Epithelial cell of esophagus (primary cell): ENCODE results near the gene MGAT5B.
"Not testable (repeated sequence)": the region's sequence is repeated elsewhere in the genome, so short reads cannot be mapped to it uniquely, and the experiment has no call there.

ENCODE experiments used
- DNase-seq: peaks from one replicate; pipeline ENCODE4 v3.0.0; 2010; ENCODE audit warnings: low read depth
- H3K4me3 ChIP-seq: 2 replicates; pipeline ENCODE4 v1.5.1; 2011; ENCODE audit warnings: mild to moderate bottlenecking, low read length, control low read depth
- TF ChIP-seq, protein P1 (sequence below): IDR thresholded peaks from 2 replicates; pipeline ENCODE4 v1.5.1; 2011; ENCODE audit warnings: low read depth, mild to moderate bottlenecking, low read length, control low read depth, inconsistent platforms; ENCODE audit not compliant: insufficient read depth; ENCODE audit errors: missing control alignments

Gene MGAT5B

DNA sequence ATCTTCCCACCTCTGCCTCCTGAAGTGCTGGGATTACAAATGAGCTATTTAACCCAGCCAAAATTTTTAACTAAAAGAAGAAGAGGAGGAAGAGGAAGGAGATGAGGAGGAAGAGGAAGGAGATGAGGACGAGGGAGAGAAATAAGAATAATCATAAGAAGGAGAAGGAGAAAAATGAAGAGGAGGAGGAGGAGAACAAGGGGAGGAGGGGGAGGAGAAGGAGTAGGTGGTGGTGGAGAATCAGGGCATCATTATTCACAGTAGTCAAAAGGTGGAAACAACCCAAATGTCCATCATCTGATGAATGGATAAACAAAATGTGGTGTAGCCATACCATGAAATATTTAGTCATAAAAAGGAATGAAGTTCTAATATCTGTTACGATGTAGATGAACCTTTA, 21.2 kb upstream of the MGAT5B start:
- TF ChIP-seq, protein P1, sequence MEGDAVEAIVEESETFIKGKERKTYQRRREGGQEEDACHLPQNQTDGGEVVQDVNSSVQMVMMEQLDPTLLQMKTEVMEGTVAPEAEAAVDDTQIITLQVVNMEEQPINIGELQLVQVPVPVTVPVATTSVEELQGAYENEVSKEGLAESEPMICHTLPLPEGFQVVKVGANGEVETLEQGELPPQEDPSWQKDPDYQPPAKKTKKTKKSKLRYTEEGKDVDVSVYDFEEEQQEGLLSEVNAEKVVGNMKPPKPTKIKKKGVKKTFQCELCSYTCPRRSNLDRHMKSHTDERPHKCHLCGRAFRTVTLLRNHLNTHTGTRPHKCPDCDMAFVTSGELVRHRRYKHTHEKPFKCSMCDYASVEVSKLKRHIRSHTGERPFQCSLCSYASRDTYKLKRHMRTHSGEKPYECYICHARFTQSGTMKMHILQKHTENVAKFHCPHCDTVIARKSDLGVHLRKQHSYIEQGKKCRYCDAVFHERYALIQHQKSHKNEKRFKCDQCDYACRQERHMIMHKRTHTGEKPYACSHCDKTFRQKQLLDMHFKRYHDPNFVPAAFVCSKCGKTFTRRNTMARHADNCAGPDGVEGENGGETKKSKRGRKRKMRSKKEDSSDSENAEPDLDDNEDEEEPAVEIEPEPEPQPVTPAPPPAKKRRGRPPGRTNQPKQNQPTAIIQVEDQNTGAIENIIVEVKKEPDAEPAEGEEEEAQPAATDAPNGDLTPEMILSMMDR: no peak
- no peak overlapping the region for H3K4me3 ChIP-seq
- no peak for DNase-seq

DNA sequence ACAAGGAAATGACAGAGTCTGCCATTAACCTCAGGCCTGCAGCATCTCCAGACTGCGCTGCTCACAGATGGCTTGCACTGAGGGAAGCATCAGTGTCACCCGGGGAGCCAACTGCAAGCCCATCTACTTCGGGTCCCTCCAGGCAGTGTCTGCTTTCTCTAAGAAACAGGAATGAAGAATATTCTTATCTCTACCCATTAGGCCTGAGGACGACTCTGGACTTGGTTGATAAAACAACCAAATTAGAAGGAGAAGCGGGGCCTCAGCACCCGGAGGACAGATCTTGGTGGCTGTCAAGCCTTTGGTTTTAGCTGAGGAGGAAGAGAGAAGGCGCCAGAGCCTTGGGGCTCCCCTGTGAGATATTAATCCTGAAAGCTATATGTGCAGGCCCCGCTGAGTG, 19.5 kb upstream of the MGAT5B start:
- no peak overlapping the region for H3K4me3 ChIP-seq
- TF ChIP-seq, protein P1: no peak
- DNase-seq: no peak

DNA sequence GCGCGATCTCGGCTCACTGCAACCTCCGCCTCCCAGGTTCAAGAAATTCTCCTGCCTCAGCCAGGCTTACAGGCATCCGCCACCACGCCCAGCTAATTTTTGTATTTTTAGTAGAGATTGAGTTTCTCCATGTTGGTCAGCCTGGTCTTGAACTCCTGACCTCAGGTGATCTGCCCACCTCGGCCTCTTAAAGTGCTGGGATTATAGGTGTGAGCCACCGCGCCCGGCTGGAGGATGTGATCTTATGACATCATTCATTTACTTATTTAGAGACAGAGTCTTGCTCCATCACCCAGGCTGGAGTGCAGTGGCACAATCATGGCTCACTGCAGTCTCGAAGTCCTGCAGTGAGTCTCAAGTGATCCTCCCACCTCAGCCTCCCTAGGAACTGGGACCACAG, 19.0 kb upstream of the MGAT5B start:
- H3K4me3 ChIP-seq, DNase-seq: not testable (repeated sequence)

DNA sequence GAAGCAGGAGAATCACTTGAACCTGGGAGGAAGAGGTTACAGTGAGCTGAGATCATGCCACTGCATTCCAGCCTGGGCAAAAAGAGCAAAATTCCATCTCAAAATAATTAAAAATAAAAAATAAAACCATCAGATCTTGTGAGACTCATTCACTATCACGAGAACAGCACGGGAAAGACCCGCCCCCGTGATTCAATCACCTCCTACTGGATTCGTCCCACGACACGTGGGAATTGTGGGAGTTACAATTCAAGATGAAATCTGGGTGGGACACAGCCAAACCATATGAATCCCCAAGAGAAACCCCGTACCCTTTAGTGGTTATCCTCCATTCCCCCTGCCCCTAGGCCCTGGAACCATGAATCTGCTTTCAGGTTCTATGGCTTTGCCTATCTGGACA, 15.4 kb upstream of the MGAT5B start:
- no peak for DNase-seq
- TF ChIP-seq, protein P1: no peak
- H3K4me3 ChIP-seq: no peak overlapping the region

DNA sequence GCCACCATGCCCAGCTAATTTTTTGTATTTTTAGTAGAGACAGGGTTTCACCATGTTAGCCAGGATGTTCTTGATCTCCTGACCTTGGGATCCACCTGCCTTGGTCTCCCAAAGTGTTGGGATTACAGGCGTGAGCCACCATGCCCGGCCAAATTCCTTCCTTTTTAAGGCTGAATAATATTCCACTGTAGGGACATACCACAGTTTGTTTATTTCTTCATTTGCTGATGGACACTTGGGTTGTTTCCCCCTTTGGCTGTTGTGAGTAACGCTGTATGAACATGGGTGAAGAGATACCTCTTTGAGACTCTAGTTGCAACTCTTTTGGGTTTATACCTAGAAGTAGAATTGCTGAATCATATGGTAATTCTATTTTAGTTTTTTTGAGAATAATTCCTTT, 13.1 kb upstream of the MGAT5B start:
- TF ChIP-seq, protein P1: no peak
- no peak overlapping the region for H3K4me3 ChIP-seq
- no peak for DNase-seq

DNA sequence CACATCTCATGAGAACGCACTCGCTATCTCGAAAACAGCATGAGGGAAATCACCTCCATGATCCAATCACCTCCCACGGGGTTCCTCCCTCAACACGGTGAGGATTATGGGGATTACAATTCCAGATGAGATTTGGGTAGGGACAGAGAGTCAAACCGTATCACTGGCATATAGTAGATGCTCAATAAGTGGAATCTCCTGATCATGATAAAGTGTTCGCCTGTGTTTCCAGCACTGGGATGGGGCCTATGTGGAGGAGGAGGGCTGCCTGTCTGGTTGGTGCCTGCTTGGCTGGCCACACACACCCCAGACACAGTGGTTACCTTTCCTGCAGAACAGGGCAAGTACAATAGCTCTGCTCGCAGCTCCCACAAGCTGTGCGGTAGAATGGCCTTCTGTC, 6.1 kb upstream of the MGAT5B start:
- no peak for DNase-seq
- TF ChIP-seq, protein P1: no peak

DNA sequence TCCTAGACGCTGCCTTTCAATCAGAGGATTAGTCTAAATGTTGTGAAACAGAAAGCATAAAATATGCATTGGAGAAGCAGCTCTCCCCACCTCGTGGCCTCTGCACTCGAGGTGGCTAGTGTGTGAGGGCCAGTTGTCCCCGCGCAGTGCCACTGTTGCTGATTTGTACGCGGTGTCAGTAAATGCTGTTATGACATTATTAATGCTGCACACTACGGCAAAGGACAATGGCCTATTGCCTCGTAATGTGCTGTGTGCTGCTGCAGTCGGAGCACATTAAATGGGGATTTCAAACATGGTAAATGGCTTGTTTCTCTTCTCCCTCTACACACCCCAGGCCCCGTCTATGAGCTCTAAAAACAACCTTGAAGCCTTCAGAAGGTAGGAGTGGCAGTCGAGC, 5.7 kb upstream of the MGAT5B start:
- no peak overlapping the region for H3K4me3 ChIP-seq
- no peak for DNase-seq
- TF ChIP-seq, protein P1: no peak

More for the DNA sequence above, 6.1 kb upstream of the MGAT5B start:
- H3K4me3 ChIP-seq: no peak overlapping the region

DNA sequence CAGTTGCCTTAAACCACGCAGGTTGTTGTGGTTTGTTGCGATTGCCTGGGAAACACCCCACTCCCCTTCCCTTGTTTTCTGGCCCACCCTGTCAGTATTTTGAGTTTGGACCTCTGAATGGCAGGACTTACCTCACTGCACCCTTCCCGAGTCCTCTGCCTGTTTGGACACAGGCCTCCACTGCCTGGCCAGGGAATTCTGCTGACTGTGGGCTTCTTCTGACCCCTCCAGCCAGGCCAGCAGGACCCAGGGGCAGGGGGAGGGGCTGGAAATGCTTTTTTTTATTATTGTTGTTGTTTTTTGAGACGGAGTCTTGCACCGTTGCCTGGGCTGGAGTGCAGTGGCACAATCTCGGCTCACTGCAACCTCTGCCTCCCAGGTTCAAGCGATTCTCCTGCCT, 4.2 kb upstream of the MGAT5B start:
- TF ChIP-seq, protein P1: no peak
- H3K4me3 ChIP-seq: no peak overlapping the region
- no peak for DNase-seq
